Activated CD4-positive, CD25-positive, alpha-beta regulatory T cell treated with anti-CD3 and anti-CD28 coated beads, Interleukin-2, amount 50 U/mL, for 72 hours (primary cell): Measurements from ENCODE around the gene FRMD4A.
"Not testable (repeated sequence)": the region's sequence is repeated elsewhere in the genome, so short reads cannot be mapped to it uniquely, and the experiment has no call there.

ENCODE experiments used
- DNase-seq: peaks from one replicate; pipeline ENCODE4 v3.0.0; 2021

The FRMD4A gene

GRCh38 chr10:13728898-13729535, 601.7 kb downstream of the FRMD4A start:
- no peak for DNase-seq

GRCh38 chr10:13725594-13725993, 605.1 kb downstream of the FRMD4A start:
- DNase-seq: no peak

GRCh38 chr10:13724484-13724883, 606.2 kb downstream of the FRMD4A start:
- DNase-seq: no peak

DNA sequence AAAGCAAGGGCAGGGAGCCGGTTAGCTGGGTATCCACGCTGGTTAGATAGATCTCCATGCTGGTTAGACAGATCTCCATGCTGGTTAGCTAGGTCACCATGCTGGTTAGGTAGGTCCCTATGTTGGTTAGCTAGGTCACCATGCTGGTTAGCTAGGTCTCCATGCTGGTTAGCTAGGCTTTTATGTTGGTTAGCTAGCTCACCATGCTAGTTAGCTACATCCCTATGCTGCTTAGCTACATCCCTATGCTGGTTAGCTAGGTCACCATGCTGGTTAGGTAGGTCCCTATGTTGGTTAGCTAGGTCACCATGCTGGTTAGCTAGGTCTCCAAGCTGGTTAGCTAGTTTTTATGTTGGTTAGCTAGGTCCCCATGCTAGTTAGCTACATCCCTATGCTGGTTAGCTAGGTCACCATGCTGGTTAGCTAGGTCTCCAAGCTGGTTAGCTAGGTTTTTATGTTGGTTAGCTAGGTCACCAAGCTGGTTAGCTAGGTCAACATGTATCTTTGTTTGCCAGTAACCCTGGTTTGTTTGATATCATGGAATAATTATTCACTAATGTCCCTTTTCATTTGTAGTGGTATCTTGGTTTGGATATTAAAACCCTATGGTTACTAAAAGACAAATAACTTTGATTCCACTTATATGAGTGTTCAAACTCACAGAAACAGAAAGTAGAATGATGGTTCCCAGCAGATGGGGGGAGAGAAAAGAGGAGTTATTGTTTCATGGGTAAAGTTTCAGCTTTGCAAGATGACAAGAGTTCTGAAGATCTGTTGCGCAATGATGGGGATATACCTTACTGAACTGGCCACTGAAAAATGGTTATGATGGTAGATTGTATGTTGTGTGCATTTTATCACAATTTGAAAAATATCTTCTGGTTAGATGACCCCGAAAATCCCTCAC, 607.7 kb downstream of the FRMD4A start:
- no peak for DNase-seq

DNA sequence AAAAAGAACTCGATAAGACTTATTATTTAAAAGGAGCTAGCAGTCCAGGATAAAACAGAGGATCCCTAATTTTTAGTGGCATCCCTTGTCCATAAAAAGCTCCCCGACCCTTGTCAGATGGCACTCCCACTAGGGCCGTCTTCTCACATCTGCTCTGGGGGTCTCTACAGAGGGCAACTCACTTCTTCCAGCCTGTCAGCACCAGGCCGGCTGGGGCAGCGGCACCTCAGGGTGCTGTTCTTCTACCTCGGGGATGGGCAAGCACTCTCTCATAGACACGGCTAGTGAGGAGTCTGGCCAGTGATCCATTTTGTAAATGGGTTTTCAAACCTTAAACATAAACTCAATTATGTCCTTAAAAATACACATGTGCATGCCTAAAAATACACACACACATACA, 609.2 kb downstream of the FRMD4A start:
- DNase-seq: no peak

GRCh38 chr10:13720699-13721098, 610.0 kb downstream of the FRMD4A start:
- DNase-seq: no peak

DNA sequence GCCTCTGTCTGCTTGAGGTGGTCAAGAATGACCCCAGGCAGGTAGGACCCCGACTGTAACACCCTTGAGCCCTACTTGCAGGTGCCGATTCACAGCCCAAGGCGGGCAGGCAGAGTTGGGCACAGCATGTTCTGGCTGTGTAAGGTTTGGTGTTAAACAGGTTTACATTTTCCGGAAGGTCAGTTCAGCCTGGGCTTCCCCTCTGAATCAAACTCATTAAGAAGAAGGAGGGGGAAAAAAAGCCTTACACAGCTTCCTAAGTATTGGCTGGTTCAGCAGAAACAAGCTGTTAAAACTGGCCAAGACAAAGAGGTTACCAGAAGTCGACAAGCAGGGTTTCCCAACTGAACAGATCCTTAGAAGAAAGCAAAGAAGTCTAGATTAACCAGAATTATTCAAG, 611.3 kb downstream of the FRMD4A start:
- DNase-seq: no peak

DNA sequence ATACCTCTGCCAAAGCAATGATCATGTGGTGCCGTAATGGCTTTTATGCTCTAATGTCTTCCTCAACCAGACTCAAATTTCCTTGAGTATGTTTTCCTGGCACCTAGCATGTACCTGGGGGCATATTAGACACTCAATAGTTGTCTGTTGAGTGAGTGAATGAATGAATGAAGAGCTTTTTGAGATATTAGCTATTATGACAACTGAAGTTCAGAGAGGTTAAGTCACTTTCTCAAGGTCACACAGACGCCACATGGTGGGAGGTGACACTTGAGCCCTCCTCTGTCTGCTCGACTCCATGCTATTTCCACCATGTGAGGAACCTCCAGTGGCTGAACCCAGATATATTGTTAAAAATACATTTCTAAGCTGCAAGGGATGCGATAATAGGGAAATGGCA, 611.9 kb downstream of the FRMD4A start:
- no peak for DNase-seq

DNA sequence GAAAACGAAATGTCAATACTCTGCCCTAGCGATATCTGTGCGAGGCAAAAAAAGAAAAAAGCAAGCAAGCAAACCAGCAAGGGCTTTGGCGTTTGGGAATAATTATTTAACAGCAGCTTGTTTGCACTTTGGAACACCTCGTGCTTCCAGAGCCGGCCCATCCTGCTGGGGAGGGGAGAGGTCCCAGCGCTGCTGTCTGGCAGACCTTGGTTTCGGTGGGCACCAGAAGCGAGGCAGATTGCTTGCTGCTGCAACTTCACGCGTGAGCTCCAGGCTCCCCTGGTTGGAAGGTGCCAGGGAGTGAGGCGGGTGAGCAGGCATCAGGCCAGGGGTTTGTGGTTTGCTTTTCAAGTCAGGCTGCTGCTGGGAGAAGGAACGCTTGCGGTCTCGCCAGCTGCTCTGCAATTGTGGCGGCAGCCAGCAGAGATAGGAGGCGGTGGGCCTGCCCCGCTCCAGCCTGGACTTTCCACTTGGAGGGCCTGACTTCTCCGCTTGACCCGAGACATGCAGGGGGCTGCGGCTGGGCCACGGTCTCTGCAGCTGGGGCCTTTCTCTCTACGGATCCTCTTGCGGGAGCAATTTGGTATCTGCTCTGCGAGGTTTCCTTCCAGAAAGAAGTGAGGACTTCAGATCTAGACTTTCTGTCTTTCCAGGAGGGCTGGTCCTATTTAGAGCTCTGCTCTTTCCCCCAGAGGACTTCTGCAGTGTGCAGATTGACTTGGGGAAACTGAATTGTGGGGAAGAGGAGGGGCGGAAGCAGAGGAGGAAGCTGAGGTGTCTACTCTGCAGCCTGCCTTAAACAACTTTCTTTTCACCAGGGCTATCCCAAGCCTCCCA, 612.6 kb downstream of the FRMD4A start:
- no peak for DNase-seq

- DNase-seq: no peak
Observed at GRCh38 chr10:13717571-13717935, 613.2 kb downstream of the FRMD4A start.

GRCh38 chr10:13716081-13717071, 614.3 kb downstream of the FRMD4A start:
- no peak for DNase-seq

DNA sequence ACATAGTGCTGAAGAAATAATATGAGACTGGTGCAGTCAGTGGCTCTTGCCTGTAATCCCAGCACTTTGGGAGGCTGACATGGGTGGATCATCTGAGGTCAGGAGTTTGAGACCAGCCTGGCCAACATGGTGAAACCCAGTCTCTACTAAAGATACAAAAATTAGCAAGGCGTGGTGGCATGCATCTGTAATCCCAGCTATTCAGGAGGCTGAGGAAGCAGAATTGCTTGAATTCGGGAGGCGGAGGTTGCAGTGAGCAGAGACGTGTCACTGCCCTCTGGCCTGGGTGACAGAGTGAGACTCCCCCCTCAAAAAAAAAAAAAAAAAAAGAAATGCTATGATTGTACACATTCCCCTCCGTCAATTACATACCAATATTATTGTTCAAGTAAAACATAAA, 615.1 kb downstream of the FRMD4A start:
- DNase-seq: not testable (repeated sequence)

GRCh38 chr10:13715100-13715499, 615.6 kb downstream of the FRMD4A start:
- no peak for DNase-seq

DNA sequence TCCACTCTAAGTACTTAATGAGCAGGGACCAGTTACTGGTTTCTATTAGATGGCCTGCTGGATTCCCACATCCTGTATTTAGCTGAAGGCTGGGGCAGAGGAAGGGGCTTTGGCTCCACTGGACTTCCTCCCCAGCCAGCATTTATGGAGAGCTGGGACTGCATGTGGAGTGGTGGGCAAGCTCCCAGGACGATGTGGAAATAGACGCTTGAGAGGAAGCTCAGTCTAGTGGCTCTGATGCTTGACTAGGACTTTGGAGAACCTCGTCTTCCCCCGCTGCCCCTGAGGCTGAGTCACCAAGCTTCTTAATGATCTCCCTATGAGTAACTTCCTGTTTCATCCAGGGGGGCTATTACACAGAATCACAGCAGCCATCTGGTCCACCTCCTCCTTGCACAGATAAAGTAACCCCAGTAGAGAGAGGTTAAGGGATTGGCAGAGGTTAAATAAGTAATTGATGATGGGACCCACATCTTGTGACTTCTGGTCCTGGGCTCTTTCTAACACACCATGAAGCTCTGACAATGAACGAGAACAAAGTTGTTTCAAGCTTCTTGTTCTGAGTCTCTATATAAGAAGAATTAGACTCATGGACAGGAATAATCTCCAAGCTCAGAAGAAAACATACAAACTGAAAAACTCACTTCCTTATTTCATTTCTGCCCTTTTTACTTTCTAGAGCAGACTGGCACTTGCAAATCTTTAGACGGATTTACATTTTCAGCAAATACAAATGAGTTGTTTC, 617.7 kb downstream of the FRMD4A start:
- DNase-seq: no peak

DNA sequence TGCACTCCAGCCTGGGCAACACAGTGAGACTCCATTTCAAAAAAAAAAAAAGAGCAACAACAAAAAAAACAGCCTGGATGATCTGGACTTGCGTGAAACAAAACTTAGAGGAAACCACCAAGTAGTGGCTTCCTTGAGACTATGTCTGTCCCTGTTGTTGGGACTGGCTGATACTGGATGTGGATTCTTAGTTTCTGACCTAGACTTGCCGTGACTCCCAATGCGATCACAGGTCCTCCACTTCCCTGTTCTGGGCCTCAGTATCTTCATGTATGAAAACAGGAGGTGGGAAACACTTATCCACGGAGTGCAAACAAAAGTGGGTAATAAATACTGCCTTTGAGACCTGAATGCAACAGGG, 618.3 kb downstream of the FRMD4A start:
- no peak for DNase-seq

DNA sequence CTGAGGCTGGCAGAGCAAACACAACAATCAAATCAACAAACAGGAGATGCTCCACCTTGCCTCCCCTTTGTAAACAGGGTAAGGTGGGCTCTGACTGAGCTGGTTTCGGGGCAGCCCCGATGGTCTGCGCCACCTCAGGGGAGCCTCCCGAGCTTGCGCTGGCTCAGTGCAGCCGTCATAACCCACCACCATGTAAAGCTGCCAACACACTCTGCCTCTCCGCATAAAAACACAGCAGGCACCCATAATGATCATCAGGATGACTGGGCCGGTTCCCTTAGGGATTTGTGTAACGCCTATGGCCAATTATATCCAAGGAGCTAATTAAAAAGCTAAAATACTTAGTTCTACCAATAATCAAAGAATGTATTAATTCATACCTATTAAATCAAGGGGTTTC, 619.4 kb downstream of the FRMD4A start:
- no peak for DNase-seq

DNA sequence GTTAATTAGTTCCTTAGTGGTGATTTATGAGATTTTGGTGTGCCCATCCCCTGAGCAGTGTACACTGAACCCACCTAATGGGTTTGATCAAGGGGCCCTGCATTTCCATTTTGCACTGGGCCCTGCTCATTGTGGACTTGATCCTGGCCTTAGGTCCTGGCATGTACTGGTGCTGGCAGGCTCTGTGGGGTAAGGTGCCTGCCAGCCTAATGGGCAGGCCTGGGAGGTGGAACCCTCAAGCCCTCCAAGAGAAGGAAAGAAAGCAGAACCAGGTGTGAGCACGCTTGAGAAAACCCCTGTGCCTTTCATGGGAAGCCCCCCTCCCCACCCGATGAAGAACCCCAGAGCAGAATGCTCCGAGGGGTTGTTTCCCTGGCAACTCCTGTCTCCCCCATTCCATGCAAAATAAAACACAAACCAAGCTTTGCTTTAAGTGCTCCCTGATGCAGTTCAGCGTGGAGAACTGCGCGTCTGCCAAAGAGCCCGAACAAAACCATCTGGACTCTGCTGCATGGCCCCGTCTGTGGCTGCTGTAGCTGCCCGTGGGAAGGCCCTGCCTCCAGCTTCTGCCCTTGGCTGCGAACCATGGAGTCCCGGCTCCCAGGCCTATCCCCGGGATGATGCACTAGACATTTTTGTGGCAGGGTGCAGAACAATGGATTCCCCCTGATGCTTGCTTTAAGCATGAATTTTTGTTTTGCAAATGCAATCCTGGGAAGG, 620.6 kb downstream of the FRMD4A start:
- no peak for DNase-seq

DNA sequence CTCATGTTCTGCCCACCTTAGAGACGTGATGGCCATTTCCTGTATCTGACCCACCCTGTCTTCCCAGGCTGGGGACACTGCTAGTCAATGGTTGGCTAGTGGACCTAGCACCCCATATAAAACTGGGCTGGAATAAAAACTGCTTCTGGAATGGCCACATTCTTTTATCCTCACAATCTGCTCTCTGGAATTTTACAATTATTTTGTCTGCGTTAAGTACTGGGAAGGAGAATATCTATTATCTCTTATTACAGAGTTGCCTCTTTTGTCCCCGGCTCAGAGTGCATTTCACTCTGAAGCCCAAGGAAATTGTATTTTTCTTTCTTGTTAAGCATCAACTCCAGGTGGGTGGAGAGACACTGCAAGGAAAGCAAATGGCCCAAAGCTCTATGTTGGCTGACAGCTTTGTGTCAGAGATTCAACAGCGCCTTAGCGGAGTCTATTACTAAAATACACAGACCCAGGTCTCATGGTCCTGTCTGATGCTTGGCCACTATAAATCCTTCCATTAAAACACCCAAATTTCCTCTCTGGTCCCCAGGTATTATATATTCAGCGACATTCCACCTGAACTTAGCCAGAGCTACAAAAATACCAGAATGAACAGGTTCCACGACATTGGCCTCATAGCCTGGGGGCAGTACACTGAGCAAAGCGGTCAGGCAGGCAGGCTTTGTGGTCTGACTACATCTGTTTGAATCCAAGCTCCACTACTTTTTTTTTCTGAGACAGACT, 622.3 kb downstream of the FRMD4A start:
- DNase-seq: no peak

GRCh38 chr10:13707156-13707881, 623.4 kb downstream of the FRMD4A start:
- no peak for DNase-seq

DNA sequence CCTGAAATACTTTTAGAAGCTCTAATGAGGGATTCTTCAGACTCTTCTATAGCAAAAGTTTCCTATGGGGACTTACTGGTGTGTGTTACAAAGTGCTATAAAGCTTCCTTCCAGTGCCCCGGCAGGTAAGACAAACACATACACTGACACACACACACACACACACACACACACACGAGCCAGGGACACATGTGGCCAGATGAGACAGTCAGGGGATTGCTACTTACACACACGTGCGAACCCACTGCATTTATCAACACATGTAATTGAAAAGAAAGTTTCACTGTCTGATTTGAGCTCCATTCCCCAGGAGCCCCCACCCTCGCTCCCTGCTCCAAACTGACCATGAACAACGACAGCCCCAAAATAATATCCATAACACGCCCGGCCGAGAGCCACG, 624.1 kb downstream of the FRMD4A start:
- no peak for DNase-seq
